Raji (cell line): Measurements from ENCODE around the gene RFTN1.

ENCODE experiments used
- POLR2A ChIP-seq: IDR thresholded peaks from 2 replicates; pipeline ENCODE4 v1.6.1; 2011; ENCODE audit warnings: low read depth, low read length, control low read depth; ENCODE audit not compliant: insufficient read depth

Gene RFTN1

DNA sequence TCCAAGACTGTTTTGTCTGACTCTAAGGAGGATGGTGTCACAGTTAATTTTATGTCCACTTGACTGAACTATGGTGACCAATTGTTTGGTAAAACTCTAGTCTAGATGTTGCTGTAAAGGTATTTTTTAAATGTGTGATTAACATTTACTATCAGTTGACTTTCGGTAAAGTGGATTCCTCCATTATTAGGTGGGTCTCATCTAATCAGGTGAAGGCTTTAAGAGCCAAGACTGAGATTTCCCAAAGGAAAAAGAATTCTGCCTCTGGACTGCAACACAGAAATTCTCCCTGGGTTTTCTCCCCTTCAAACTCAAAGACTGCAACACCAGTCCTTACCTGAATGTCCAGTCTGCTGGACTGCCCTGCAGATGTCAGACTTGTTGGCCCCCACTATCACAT lies 129.6 kb downstream of the RFTN1 start:
- TF ChIP-seq POLR2A = no peak

DNA sequence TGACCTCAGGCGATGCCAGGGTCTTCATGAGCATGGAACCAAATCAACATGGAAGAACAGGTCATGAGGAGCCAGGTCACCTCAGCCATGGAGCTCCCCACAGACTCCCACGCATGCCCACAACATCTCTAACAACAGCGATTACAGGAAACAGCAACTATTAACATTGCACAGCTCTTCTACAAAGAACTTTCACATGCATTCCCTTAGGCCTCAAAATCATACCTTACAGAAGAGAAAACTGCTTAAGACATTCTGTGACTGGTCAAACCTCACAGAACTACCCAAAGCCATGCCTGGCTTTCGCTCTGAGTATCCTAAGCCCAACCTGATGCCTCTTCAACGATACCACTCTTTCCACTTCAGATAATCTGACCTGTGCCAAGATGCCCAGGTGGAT lies 130.7 kb downstream of the RFTN1 start:
- no peak for TF ChIP-seq POLR2A

DNA sequence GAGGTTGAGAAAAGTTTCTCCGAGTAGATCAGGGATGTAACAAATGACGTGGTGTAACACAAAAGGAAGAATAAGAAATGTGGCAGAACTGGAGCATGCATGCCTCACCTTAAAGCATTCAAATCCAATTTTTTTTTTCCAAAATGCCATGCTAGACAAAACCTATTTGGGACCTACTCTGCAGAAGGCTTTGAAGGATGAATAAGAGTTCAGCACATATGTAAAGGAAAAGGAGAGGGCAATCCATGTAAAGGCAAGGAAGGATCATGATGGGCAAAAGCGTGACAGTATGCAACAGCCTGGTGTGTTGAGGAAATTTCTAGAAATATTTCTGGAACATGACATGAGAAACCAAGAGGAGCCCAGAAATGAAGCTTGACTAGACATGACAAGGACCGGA lies 132.1 kb downstream of the RFTN1 start:
- TF ChIP-seq POLR2A = no peak

DNA sequence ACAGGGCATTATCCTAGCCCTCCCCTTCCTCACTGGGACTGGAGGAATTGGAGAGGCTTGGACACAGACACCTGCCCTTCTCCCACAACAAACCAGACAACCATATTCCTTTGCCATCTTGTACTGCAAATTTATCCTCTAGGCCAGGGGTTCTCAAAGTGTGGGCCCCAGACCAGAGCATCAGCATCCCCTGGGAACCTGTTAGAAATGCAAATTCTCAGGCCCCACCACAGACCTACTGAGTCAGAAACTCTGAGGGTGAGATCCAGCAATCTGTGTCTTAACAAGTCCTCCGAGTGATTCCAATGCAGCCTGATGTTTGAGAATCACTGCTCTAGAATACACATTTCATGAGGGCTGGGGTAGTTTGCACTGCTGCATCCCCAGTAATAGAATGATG lies 133.1 kb downstream of the RFTN1 start:
- no peak for TF ChIP-seq POLR2A

DNA sequence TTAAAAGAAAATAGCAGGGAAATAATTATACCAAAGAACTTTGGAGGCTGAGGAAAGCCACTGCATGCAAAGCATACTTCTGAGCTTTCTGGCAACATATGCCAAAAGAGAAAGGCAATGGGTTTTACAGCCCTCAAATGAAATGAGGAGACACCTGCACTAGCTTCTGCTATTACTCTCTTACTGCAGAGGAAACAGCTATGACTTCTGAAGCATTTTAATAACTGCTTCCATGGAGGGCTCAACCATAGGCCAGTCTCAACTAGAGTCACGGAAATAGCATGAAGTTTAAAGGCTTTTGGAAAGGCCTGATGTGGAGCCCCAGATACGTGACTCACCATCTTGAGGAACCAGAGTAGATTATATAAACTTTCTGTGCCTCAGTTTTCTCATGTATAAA lies 133.7 kb downstream of the RFTN1 start:
- TF ChIP-seq POLR2A = no peak

DNA sequence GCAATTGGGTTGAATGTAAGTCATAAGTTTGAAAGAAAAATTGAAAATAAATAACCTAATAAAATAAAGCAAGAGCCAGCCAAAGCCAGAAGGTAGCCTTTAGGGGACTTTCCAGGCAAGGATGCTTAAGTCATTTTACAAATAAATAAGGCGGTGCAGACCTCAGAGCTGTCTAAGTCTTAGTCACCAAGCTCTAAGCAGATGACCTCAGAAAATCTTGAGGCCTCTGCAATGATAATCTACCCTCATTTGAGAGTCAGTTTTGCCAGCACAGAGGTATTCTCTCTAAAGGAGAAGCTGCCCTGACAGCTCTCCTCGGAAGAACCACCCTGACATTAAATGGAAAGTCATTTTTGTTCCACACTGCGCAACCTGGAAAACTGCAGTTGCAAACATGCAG lies 134.6 kb downstream of the RFTN1 start:
- TF ChIP-seq POLR2A = no peak

DNA sequence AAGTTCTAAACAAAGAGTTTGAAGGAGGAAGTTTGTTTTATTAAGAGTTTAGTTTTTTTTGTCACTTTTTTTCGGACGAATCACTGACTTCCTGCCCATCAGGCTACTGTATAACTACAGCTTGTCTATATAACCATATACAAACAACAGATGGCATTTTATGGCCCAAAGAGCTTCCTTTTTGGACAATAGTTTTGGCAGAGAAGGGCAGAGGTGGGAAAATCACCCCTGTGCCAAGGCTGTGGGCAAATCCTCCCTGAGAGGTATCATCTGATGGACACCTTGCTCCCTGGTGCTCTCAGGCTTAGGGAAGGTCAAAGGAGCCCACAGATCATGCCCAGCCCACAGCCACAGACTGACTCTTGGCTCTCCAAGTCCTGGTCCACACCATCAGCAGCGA lies 135.1 kb downstream of the RFTN1 start:
- TF ChIP-seq POLR2A = no peak

DNA sequence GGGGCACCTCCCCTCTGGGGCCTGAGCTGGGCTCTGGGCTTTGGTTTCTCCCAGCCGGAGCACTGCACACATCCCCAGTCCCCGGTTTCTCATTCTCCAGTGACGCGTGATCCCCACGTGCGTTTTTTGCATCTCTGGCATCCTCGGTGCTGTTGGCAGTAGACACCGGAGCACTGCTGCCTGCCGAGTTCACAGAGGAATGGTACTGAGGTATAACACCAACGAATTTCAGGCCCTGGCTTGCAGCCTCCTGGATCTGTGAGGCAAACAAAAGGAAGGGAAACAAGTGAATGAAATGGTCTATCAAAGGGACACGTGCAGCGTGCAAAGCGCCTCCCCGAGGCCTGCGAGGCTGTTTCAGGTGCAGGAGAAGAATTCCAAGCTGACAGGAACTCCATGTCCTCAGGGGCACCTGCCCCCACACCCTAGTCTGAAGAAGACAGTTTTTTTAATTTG lies 135.6 kb downstream of the RFTN1 start:
- no peak for TF ChIP-seq POLR2A

DNA sequence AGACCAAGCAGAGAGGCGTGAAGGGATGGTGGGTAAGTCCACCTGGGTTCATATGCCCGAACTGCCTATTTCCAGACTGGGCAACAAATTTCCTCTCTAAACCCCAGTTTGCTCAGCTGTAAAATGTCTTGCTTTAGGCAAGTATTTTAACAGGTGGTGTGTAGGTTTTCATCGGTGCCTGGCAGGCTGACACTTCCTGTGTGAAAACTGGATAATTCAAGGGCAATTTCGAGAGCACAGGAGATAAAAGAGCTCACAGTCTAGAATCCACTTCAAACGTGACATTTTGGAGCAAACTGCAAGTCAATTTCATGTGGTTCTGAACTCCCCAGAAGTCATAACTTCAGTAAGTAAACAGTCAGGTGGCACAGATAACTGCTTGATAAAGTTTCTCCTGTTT lies 136.3 kb downstream of the RFTN1 start:
- TF ChIP-seq POLR2A = no peak

DNA sequence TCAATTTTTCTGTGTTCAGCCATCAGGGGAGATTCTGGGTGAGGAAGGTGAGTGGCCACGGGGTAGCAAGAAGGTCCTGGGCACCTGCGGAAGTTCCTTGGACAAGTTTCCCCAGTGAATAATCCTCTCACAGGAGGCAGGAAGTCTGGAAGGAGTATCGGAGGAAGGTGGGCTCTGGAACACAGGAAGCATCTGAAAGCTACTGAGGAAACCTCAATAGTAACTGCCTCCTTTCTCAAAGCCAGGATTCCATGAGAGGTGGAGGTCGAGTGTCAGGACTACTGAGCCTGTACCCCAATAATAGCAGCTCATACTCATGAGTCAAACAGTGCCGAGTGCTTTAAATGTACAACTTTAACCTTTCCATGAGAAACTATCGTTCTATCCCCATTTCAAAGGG lies 137.6 kb downstream of the RFTN1 start:
- TF ChIP-seq POLR2A = no peak

DNA sequence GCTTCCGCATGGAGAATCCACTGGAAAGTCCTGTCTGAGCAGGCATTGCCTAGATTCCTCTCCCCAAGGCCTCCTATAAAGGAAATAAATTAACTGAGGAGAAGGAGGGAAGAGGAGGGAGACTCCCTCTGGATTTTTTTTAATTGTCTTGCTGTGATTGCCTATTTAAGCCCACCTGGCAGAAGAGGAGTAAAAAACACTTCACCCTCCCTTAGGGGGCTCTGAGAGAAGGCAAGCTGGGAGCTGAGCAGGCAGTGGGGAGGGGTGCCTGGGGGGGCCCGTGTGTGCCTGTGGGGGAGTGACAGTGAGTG lies 138.6 kb downstream of the RFTN1 start:
- TF ChIP-seq POLR2A = no peak

DNA sequence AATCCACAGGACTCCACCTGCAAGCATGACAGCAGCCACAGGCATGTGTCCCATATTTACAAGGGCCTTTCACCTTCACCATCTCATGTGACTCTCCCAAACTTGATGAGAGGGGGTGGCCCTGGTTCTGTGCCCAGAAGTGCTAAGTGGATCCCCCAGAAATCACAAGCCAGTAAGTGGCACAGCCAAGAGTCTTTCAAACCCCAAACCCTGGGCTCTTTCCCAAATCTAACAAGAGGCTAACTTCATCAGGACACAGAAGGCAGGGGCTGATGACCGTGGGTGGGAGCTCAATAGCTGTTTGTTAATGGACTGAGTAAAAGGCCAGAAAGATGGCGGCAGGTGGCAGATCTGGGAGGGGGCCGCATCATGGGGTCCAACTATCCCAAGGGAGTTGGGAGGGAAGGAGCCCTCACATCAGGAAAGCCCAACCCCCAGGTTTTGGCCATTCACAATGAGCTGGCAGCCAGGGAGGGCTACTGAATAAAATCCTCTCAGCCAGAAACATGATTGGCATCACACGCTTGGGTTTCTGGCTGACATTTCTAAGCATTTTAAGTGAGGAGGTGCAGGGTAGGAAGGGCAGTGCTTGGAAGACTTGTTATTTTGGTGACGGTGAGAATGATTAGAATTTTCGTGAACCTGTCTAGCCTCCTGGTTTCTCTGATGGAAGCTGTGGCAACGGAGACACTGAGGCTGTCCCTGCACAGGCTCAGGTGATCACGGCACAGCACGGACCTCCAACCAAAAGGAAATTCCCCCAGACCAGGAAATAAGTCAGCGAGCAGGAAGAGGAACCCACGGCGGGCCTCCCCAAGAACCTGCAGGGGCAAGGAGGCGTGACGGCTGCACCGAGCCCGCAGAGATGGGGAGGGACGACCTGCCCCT lies 139.2 kb downstream of the RFTN1 start:
- no peak for TF ChIP-seq POLR2A

DNA sequence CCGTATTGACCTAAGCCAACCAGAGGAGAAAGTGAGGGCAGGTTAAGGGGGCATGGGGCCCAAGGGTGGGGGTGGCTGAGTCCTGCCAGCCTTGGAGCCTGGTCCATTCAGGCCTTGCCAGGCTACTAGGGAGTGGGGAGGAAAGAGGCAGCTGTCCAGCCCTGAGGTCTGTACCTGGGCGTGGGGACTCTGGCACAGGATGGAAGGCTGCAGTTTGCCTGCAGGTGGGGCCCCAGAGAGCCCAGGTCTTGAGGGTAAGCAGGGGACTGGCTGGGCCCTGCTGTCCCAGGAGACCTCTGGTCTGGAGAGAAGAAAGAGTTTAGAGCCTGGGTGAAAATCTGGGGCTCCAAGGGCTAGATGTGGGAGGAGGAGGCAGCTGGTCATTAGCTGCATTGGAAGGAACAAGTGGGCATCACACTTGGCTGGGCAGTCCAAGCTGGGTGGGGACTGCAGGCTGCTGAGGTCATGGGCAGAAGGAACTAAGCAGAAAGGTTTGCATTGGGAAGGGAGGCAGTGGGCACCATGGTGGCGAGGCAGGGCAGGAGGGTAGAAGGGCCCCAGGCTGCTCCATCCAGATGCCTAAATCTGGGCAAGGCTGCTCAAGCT lies 140.1 kb downstream of the RFTN1 start:
- TF ChIP-seq POLR2A = no peak

DNA sequence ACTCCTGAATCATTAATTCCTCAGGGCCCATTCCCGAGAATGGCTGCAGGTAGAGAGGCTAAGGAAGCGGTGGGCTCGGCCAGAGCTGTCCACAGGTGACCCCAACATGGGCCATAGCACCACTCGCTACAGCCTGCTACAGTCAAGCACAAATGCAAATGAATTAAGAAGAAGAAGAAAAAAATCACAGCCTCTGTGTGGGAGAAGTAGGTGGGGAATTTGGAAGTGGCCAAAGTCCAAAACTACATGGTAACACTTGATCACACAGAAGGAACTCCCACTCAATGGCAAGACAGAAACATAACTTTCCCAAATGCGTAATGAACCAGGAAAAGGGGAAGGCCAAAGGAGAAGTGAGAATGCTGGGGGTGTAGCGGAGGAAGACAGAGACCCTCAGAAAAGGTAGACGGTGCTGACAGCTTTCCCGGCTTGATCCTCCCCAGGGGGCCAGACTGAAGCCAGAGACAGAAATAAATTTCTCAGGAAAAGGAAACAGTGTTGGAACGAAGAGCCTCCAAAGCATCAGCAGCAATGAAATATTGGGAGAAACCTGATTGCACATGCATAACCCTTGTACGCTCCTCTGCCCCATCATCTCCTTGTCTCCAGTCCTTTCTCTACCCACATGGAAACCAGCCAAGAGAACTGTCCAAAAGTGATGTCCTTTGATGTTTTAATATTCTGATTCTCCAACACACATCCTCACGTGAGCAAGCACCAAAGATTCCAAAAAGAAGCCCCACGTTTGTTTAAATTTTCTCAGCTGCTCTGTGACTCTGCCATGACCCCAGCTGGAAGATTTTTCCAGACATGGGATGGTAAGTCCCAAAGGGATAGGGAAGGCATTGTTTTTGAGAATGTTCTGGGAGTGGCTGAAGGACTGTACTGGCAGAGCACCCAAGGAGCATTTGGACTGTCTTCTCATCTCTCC lies 140.9 kb downstream of the RFTN1 start:
- TF ChIP-seq POLR2A = 0 out of 2 replicates have a peak, but pooled peaks have one; percentile 33

DNA sequence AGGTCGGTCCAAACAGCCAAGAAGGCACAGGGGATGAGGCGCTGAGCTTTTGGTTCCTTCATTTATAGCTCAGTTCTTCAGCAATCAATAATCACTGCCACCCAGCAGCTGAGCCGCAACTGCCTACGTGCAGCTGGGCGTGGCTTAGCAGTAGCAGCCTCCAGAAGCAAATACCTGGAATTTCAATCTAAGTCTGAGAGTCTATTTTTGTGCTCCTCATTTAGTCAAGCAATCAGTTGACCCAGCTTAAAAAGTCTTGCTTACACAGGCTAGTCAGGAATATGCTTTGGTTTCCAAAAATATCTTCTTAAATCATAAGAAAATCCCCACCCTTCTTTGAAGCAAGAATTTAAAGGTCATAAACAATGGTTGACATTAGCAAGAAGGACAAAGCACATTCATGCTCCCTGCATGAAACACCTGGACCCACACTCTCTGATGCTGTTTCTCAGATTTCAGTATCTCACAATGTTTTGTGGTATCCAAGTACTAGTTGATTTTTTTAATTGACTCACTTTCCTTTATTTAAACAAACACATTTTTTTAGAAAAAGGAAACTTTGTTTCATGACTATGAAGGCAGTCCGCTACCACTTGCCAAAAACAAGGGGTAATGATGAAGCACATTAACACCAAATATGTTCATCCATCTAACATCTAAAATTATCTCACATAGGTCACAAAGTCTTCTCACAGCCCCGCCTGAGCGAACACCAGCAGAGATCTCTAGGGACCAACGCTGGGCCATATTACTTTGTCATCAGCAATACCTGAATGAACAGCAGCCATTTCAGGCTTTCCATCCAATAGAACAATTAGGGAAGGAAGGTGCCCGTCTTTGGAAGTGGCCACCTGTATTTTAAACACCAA lies 142.4 kb downstream of the RFTN1 start:
- no peak for TF ChIP-seq POLR2A
